Esophagus squamous epithelium (tissue), 4 donors: ENCODE data around the gene GLT8D1.

Source experiments
- POLR2A ChIP-seq, 4 donors: fragments of 450-650 bp; IDR thresholded peaks; one replicate each; pipeline ENCODE4 v1.6.1; 2017; ENCODE audit warnings: antibody characterized with exemption in 4 of 4, mild to moderate bottlenecking in 4 of 4, moderate library complexity in 3 of 4
- TF ChIP-seq, protein P1 (sequence below), 6 experiments: fragments of 450-650 bp in 4 of 6; fragments of 200-600 bp in 2 of 6; sonication (generic) in 2 of 6; IDR thresholded peaks; one replicate each; pipeline ENCODE4 v1.5.1; 2016 to 2019; ENCODE audit warnings: antibody characterized with exemption in 6 of 6, mild to moderate bottlenecking in 4 of 6, moderate library complexity in 4 of 6

DNA sequence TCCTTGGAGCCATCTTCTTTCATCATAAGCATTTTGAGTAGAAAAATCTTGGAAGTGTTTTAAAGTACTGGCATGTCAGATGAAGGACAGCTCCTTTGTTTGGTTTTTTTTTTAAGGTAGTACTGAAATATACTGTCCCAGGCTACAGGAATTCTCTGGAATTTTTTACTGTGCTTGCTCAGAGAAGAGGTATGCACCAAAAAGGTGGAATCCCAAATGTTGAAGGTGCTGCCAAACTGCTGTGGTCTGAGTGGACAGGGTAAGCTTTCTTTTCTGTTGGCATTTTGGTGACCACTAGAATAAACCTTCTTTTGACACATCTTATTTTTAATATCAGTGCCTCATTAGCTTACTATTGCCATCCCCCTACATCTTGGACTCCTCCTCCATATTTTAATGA lies 12.5 kb downstream of the GLT8D1 start:
- TF ChIP-seq, protein P1, sequence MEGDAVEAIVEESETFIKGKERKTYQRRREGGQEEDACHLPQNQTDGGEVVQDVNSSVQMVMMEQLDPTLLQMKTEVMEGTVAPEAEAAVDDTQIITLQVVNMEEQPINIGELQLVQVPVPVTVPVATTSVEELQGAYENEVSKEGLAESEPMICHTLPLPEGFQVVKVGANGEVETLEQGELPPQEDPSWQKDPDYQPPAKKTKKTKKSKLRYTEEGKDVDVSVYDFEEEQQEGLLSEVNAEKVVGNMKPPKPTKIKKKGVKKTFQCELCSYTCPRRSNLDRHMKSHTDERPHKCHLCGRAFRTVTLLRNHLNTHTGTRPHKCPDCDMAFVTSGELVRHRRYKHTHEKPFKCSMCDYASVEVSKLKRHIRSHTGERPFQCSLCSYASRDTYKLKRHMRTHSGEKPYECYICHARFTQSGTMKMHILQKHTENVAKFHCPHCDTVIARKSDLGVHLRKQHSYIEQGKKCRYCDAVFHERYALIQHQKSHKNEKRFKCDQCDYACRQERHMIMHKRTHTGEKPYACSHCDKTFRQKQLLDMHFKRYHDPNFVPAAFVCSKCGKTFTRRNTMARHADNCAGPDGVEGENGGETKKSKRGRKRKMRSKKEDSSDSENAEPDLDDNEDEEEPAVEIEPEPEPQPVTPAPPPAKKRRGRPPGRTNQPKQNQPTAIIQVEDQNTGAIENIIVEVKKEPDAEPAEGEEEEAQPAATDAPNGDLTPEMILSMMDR (IDR thresholded peaks at IDR 0.05), result no peak
- TF ChIP-seq POLR2A (IDR thresholded peaks at IDR 0.05), result no peak
